GM18508 (cell line): ENCODE data around the gene SPG11.
"Not testable (repeated sequence)": the region's sequence is repeated elsewhere in the genome, so short reads cannot be mapped to it uniquely, and the experiment has no call there.

Experiments used
- ATAC-seq: cut with Tn5 transposase; IDR thresholded peaks from one replicate; pipeline ENCODE4 v1.9.1; 2021; ENCODE audit warnings: moderate number of reproducible peaks; ENCODE audit not compliant: insufficient read depth, unreplicated experiment

SPG11 gene

GRCh38 chr15:44682809-44683682, 19.6 kb upstream of the SPG11 start:
- not testable (repeated sequence) for ATAC-seq

GRCh38 chr15:44682211-44682610, 18.7 kb upstream of the SPG11 start:
- no peak for ATAC-seq

GRCh38 chr15:44676676-44677075, 13.2 kb upstream of the SPG11 start:
- ATAC-seq, result no peak

- ATAC-seq, result no peak
Measured at GRCh38 chr15:44675911-44676310, 12.4 kb upstream of the SPG11 start.

- no peak for ATAC-seq
Measured at GRCh38 chr15:44673639-44674038, 10.2 kb upstream of the SPG11 start.

GRCh38 chr15:44670087-44670950, 6.9 kb upstream of the SPG11 start:
- no peak for ATAC-seq

- no peak for ATAC-seq
Measured at GRCh38 chr15:44668921-44669320, 5.5 kb upstream of the SPG11 start.

- ATAC-seq, result no peak
Measured at GRCh38 chr15:44667039-44667360, 3.5 kb upstream of the SPG11 start.

GRCh38 chr15:44666210-44667038, 3.0 kb upstream of the SPG11 start:
- no peak for ATAC-seq

- ATAC-seq, result peak; percentile 23
Measured at GRCh38 chr15:44662478-44663409, 718 bp downstream of the SPG11 start.

GRCh38 chr15:44661576-44661975, 1.9 kb downstream of the SPG11 start:
- no peak for ATAC-seq

- no peak for ATAC-seq
Measured at GRCh38 chr15:44659056-44659455, 4.4 kb downstream of the SPG11 start.

GRCh38 chr15:44657378-44657777, 6.1 kb downstream of the SPG11 start:
- ATAC-seq, result no peak

GRCh38 chr15:44656913-44657312, 6.5 kb downstream of the SPG11 start:
- no peak for ATAC-seq

- no peak for ATAC-seq
Measured at GRCh38 chr15:44656298-44656697, 7.2 kb downstream of the SPG11 start.

GRCh38 chr15:44654858-44655257, 8.6 kb downstream of the SPG11 start:
- no peak for ATAC-seq

- no peak for ATAC-seq
Measured at GRCh38 chr15:44647637-44648036, 15.8 kb downstream of the SPG11 start.

- no peak for ATAC-seq
Measured at GRCh38 chr15:44647036-44647435, 16.4 kb downstream of the SPG11 start.

- no peak for ATAC-seq
Measured at GRCh38 chr15:44646460-44646859, 17.0 kb downstream of the SPG11 start.

GRCh38 chr15:44641651-44642050, 21.8 kb downstream of the SPG11 start:
- ATAC-seq, result no peak
